Astrocyte (in vitro differentiated cells and primary cell): ENCODE results near the gene SLC30A1.
"Not testable (repeated sequence)": the region's sequence is repeated elsewhere in the genome, so short reads cannot be mapped to it uniquely, and the experiment has no call there.

Experiments
- EZH2 ChIP-seq: IDR thresholded peaks from 2 replicates; pipeline ENCODE4 v1.6.1; 2012; ENCODE audit warnings: mild to moderate bottlenecking, low read length, inconsistent platforms; ENCODE audit not compliant: insufficient read depth
- TF ChIP-seq, protein P1 (sequence below): IDR thresholded peaks from 2 replicates; pipeline ENCODE4 v1.5.1; 2011; ENCODE audit warnings: low read depth, mild to moderate bottlenecking, inconsistent platforms, low read length, moderate library complexity; ENCODE audit not compliant: insufficient read depth

DNA sequence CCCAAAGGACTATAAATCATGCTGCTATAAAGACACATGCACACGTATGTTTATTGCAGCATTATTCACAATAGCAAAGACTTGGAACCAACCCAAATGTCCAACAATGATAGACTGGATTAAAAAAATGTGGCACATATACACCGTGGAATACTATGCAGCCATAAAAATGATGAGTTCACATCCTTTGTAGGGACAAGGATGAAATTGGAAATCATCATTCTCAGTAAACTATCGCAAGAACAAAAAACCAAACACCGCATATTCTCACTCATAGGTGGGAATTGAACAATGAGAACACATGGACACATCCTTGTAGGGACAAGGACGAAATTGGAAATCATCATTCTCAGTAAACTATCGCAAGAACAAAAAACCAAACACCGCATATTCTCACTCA is 46.9 kb upstream of the SLC30A1 start:
- TF ChIP-seq, protein P1, sequence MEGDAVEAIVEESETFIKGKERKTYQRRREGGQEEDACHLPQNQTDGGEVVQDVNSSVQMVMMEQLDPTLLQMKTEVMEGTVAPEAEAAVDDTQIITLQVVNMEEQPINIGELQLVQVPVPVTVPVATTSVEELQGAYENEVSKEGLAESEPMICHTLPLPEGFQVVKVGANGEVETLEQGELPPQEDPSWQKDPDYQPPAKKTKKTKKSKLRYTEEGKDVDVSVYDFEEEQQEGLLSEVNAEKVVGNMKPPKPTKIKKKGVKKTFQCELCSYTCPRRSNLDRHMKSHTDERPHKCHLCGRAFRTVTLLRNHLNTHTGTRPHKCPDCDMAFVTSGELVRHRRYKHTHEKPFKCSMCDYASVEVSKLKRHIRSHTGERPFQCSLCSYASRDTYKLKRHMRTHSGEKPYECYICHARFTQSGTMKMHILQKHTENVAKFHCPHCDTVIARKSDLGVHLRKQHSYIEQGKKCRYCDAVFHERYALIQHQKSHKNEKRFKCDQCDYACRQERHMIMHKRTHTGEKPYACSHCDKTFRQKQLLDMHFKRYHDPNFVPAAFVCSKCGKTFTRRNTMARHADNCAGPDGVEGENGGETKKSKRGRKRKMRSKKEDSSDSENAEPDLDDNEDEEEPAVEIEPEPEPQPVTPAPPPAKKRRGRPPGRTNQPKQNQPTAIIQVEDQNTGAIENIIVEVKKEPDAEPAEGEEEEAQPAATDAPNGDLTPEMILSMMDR, result not testable (repeated sequence)
- not testable (repeated sequence) for TF ChIP-seq EZH2
